GM21576 (cell line): ENCODE results near the gene MEGF8.

ENCODE experiments used
- ATAC-seq: cut with Tn5 transposase; IDR thresholded peaks from one replicate; pipeline ENCODE4 v1.9.1; 2021; ENCODE audit warnings: mild to moderate bottlenecking, moderate library complexity; ENCODE audit not compliant: unreplicated experiment

The MEGF8 gene

DNA sequence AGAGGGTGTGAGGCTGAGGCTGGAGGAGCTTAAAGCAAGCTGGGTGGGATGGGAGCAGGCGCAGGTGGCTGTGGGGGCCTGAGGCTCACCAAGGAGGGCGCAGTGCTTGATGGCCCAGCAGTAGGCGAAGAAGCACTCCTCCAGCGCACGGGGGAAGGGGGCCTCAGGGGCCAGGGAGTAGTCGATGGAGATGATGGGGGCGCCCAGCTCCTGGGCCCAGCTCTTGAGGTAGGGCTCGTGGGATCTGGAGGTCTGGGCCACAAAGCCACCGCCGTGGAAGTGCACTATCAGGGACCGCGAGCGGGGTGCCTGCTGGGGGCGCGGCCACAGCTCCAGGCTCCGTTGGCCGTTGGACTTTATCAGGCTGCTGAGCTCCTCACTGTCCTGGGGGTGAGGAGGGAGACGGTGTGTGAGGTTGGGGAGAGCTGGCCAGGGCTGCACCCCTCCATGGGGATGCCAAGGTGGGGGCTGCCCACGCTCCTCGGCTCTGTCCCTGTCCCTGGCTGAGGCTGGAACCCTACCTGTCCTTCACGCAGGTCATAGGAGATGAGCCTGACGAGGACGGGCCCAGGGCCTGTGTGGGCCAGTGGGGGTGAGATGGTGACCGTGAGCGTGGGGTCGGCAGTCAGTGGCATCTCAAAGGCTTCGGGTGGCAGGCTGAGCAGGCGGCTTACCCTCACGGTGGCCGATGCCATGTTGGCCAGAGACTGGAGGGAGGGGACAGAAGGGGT, 81.8 kb downstream of the MEGF8 start:
- no peak for ATAC-seq

DNA sequence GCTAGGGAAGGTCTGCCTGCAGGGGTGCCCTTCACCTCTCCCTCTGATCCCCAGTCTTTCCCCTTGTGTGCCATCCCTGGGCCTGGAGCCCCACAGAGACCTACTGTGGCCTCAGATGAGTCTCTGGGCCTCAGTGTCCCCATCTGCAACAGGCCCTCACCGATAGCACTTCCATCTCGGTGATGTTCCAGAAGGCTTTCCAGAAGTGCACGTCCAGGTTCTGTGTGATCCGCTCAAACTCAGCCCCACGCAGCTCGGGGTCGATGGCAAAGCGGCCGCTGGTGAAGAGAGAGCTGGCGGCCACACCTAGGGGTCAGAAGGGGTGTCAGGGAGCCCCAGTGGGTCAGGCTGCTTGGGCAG, 82.4 kb downstream of the MEGF8 start:
- ATAC-seq, result no peak

DNA sequence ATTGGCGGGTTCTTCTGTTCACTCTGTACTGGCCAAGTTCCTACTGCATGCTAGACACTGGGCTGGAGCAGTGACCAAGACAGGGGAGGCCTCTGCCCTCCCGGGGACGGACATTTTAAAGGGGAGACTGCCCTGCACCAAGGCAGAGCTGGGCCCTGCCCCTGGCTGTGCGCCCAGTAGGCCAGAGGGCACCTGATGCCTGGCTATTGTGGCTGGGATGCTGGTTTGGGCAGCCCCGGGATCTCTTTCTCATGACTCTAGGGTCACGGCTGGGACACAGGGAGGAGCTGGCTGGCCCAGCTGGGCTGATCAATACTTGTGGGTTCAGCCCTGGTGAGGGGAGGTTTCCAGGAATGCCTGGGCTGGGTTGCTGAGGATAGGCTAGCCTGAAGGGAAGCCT, 84.0 kb downstream of the MEGF8 start:
- ATAC-seq, result no peak

DNA sequence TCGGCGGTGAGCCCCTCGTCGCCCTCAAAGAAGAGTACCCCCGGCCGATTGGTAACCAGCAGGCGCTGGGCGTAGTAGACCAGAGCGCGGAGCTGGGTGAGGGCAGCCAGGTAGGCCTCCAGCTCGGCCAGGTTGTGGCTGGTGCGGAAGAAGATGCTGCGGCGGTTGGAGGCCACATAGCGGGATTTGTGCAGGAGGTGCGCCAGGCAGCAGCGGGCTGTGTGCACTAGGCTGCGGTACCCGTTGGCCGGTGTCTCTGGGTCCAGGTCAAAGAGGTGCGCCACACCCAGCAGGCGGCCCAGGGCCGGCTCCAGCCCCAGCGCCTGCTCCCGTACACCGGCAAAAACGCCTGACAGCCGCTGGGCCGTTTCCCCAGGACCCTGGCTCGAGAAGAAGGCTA, 84.9 kb downstream of the MEGF8 start:
- no peak for ATAC-seq

DNA sequence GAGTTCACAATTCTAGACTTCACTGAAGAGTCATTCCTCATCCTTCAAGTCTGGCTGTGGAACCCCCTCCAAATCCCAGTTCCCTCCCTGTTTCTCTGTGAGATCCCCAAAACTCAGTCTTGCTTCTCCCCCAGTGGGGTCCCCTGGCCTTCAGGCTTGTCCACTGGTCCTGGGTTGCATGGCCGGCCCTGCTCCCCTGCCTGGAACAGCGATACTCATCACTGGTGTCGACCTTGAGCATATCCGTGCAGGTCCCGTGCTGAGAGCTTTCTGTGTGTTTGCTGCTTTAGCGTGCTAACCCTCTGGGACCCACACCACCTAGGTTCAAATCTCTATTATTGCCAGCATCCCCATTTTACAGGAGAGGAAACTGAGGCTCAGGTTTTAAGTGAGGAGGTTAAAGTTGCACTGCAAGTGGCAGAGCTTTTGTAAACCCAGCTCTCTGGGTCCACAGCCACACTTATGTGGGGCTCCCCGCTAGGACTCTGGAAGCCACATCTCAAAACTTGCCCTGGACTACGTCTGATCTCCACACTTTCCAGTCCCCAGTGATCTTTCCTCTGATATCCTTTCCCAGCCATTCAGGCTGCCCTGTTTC, 86.2 kb downstream of the MEGF8 start:
- ATAC-seq, result no peak

DNA sequence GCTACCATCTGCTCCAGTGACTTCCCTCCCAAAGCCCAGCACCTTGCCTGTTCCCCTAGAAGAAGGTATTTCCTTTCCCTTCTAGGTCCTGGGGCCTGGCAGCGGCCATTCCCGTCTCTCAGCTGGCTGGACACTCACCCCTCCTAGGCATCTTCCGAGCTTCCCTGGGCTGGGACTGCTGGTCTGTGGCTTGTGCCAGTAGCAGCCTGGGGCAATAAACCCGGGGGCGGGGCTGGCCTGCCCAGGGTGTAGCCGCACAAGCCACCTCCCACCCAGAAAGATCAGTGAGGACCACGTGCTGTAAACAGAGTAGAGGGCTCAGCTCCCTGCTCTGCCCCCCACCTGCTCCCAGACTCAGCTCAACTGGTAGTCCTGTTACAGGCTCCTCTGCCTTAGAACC, 86.8 kb downstream of the MEGF8 start:
- no peak for ATAC-seq

DNA sequence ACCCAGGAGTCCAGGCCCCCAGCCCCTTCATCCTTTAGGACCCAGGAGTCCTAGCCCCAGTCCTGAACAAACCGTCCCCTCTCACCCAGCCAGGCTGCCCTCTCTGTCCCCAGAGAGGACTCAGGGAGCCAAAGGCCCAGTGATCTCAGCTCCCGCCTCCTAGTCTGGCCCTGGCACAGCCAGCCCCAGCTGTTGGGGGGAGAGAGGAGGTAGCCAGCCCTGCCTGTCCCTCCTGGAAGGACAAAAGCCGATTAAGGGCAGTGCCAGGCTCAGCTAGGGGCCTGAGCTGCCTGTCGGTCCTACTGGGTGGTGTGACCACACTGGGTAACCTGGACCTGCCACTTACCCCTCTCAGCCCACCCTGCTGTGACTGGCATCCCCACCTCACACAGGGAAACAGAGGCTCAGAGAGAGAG, 87.2 kb downstream of the MEGF8 start:
- ATAC-seq, result no peak

DNA sequence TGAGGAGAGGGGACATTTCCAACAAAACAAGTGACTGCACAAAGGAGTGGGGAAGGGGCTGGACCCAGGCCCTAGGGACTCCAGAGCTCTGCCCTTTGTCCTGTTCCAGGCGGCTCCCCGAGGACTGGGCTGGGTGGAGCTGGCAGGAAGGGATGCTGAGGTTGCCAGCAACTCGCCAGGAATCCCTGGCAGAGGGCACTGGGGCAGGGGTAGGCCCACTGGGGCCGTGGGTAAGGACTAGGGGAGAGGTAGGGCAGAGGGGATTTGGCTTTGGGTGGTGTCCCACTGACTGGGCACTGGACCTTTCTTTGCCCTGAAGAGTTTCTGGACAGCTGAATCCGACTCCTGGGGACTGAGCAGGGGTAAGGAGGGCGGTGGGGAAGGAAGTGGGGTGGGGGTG, 93.9 kb downstream of the MEGF8 start:
- no peak for ATAC-seq

DNA sequence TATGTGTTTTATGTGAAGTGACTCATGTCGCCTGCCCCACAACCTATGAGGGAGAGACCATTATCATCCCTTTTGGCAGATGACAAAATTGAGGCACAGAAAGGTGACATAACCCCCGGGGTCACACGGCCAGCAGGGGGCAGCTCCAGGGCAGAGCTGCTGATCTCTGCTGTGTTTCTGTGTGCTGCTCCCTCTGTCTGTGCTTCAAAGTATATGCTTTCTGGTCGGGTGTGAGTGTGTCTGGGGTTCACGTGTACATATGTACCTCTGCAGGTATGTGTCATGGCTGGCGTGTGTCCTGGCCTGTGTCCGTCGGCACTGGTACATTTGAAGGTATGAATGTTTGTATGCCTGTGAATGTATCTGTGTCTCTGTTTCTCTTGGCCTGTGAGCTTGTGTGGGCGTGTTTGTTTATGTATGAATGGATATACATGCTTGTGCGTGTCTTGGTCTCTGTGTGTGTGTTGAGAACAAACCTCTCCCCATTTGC, 94.7 kb downstream of the MEGF8 start:
- ATAC-seq, result no peak

DNA sequence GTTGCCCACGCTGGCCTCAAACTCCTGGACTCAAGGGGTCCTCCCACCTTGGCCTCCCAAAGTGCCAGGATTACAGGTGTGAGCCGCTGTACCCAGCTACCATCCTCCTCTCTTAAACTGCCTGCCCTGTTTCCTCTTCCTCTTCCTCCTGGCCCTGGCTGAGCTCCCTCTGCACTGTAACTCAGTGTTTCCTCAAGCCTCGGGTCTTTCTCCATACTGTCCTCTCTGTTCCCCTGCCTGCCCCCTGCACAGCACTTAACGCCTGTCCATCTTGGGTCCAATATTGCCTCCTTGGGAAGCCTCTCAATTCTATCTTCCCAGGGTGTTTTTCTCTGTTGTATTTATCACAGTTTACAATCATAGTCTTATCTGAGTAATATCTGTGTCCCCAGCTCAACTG, 95.7 kb downstream of the MEGF8 start:
- no peak for ATAC-seq

DNA sequence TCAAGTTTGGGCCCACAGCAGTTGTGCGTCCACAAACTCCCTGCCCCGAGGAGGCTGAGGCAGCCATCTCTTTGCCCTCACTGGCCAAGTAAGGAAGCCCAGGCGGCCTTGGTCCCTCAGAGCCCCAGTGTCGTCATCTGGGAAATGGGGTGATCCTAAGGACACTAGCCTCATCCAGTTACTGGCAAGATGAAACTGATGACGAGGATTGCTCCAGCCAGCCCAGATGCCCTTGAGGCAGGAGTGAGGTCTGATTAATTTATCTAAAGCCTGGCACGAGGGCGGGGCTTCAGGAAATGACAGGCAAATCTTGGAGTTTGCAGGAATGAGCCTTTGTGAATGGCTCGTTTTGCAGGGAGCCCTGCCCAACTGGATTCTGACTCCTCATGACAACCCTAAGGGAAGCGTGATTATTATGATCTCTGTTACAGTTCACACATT, 96.2 kb downstream of the MEGF8 start:
- ATAC-seq, result no peak

DNA sequence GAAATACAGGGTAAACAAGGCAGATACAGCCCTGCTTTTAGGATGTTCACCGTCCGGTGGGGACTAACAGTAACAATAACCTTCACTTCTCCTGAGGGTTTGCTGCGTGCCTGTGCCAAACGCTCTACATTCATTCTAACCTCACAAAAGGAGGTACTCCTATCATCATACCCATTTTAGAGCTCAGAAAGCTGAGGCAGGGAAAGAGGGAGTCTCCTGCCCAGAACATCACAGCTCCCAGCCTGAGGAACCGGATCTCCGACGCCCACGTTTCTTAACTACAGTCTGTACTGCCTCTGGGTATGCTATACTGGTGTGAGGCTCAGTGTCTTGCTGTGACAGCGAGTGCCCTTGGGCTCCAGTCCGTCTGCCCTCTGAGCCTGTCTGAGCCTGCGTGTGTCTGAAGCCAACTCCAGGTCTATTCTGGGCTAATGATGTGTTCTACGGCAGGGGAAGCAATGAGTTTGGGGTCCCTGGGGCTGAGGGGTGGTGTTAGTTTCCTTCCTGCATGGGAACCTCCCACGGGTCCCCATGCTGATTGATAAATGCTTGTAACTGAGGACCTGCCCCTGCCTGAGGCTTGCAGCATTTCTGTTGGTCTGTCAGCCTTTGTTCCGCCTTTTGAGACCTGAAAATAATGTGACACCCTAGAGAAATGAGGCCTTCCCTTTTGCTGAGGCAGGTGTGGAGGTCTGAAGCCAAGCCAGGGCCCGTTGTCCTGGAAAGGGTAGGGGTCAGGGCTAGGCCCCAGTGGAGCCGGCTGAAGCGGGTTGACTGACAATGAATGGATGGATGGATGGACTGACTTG, 96.9 kb downstream of the MEGF8 start:
- ATAC-seq, result no peak

DNA sequence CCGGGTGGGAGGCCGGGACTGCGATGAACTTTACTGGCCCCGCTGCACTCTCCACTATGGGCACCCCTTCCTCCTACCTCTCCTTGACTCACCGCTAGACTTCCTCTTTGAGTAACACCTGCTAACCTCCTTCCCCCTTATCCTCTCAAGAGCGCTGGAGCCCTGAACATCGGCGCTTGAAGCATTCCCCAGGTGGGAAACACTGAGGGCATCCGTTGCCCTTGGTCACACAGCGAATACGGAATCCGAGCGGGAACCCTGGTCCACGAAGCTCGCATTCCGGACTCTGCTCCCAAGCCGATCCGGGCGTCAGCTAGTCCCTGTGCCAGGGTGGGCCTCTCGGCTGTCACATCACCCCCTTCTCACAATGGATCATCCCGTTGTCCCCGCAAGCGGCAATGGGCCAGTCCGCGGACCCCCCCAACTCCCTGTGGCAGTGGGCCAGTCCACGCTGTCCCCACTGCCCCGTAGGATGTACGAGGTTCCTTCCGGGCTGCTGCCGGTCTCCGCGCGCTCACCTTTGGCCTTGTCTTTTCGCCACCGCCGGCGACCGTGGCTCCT, 97.5 kb downstream of the MEGF8 start:
- peak; percentile 29 for ATAC-seq

DNA sequence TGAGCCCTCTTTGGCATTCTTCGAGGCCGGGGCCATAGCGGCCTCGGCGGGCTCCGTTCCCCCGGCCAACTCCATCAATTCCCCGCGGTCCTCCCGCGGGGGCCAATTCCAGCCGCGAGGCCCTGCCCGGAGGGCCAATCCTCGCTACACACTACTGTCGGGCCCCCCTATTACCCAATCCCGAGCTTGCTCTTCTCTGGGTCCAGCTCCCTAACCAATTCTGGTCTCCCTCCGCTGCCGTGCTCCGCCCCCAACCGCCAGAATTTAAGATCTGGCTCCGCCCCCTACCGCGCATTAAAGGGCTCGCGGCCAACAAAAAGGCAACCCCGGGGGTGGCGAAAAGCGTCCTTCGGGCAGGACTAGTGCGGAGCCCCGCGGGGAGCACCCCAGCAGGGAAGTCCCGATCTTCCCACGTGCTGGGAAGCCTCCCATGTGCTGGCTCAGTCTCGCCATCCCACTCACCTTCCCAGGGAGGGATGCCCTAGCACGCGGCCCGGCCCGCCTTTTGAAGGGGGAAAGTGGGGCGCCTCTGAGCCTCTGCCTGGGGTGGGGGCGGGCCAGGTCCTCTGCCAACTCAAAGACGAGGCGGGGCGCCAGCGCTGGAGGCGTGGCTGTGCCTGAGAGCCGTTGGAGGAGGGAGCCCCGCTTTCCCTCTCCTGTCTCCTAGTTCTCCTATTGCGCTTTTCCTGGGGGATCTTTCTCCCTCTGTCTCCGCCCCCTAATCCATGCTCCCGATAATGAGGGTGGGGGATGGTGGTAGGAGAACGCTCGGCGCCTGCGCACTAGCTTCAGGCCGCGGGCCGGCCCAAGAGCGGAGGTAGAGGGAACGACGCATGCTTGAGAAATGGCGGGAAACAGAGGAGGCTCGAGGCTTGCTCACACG, 98.3 kb downstream of the MEGF8 start:
- ATAC-seq, result peak; percentile 72

DNA sequence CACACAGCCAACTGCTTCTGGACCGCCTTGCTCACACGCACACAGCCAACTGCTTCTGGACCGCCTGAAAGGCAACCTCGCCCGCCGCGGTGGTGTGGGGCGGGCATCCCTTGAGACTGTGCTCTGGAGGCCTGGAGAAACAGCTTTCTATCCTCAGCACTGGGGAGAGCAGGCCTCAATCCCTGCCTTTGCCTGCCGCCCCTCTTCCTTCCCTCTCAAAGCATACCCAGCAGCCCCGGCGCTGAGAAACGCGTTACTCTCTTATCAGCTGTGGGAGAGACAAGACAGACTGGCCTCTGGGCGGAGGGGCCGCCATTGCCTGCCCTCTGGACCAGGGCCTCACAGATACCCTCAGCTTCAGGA, 98.9 kb downstream of the MEGF8 start:
- ATAC-seq, result no peak

DNA sequence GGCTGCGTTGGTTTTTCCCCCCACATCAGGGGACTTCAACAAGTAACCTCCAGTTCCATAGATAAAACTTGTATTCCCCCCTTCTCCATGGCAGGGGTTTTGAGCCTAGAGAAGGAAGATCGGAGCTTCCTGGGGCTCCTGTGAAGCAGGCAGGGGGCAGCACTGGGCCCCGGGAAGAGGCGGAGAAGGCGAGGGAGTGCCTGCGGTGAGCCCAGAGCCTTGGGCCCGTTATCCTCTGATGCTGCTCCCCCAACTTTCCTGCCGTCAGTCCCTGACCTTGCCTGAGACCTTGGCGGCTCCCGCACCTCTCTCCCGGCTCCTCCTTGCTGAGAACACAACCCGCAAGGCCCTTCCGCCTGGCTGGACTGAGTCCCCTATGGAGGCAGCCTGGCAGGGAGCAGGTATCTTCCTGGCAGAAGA, 99.3 kb downstream of the MEGF8 start:
- no peak for ATAC-seq

DNA sequence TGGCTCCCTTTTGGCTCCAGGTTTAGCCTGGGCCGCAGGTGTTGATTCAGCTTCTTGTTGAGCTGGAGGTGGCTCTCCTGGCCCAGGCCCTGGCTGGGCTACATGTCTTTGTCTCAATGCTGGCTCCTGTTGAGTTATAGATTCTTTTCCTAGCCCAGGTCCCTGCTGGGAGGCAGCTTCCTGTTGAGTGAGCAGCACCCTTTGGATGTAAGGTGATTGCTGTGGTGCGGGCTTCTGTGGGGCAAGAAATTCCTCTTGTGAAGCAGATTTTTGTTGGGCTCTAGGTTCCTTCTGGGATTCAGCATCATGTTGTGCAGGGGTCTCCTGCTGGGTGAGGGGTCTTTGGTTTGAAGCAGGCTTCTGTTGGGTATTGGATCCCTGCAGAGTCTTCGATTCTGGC, 101.2 kb downstream of the MEGF8 start:
- ATAC-seq, result no peak

DNA sequence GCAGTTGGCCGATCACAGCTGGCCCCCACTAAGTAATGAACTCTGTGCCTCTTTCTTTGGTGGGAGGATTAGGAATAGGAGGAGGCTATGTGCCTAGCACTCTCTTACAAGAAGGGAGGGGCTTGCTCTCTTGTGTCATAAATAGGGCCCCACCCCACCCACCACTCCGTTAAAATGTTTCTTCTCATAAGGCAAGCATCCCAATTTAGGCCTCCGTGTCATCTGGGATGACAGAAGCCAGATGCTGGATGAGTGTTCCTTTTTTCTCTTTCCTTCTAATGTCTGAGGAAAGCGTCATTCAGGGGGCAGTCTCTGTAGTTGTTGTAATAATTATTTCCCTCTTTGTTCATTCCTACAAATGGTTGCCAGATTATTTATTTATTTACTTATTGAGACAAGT, 101.9 kb downstream of the MEGF8 start, which contains the start of gene LIPE:
LIPE (minus strand) TSS at position 76 of the 400 bp plus-strand sequence. CDS start 239 bp downstream, outside the sequence.
- ATAC-seq, result no peak
